Measurements from ENCODE around the gene SENP6.
"Not testable (repeated sequence)": the region's sequence is repeated elsewhere in the genome, so short reads cannot be mapped to it uniquely, and the experiment has no call there.

Gene SENP6

DNA sequence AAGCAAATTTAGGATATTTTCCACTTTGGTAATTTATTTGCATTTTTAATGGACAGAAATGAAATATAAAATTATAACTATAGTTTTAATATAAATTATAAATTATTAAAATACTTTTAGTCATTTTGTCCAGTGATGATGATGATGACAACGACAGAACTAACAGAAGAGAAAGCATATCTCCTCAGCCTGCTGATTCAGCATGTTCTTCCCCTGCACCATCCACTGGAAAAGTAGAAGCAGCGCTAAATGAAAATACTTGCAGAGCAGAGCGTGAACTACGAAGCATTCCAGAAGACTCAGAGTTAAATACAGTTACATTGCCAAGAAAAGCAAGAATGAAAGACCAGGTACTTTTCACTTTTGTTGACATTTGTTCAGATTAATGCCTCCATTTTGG, 64.9 kb downstream of the SENP6 start:
- DNase-seq, result no peak

- DNase-seq, result no peak
Observed at GRCh38 chr6:75673884-75674283, 72.2 kb downstream of the SENP6 start.

- DNase-seq, result no peak
Observed at GRCh38 chr6:75676377-75676776, 74.7 kb downstream of the SENP6 start.

DNA sequence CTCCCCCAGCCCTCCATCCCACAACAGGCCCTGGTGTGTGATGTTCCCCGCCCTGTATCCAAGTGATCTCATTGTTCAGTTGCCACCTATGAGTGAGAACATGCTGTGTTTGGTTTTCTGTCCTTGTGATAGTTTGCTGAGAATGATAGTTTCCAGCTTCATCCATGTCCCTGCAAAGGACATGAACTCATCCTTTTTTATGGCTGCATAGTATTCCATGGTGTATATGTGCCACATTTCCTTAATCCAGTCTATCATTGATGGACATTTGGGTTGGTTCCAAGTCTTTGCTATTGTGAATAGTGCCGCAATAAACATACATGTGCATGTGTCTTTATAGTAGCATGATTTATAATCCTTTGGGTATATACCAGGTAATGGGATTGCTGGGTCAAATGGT, 80.9 kb downstream of the SENP6 start:
- DNase-seq, result not testable (repeated sequence)

DNA sequence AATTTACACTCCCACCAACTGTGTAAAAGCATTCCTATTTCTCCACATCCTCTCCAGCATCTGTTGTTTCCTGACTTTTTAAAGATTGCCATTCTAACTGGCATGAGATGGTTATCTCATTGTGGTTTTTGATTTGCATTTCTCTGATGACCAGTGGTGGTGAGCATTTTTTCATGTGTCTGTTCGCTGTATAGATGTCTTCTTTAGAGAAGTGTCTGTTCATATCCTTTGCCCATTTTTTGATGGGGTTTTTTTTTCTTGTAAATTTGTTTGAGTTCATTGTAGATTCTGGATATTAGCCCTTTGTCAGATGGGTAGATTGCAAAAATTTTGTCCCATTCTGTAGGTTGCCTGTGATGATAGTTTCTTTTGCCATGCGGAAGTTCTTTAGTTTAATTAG, 81.3 kb downstream of the SENP6 start:
- DNase-seq, result not testable (repeated sequence)

GRCh38 chr6:75687535-75687934, 85.9 kb downstream of the SENP6 start:
- not testable (repeated sequence) for DNase-seq

GRCh38 chr6:75687937-75688336, 86.3 kb downstream of the SENP6 start:
- DNase-seq, result not testable (repeated sequence)

DNA sequence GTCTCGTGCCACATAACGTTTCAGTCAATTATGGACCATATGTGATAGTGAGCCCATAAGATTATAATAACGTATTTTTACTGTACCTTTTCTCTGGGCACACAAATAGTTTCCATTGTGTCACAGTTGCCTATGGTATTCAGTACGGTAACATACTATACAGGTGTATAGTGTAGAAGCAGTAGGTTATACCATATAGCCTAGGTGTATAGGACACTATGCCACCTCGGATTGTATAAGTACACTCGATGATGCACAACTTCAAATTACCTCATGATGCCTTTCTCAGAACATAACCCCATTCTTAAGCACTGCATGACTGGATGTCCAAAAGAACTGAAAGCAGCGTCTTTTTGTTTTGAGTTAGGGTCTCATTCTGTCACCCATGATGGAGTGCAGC, 87.9 kb downstream of the SENP6 start:
- DNase-seq, result no peak

DNA sequence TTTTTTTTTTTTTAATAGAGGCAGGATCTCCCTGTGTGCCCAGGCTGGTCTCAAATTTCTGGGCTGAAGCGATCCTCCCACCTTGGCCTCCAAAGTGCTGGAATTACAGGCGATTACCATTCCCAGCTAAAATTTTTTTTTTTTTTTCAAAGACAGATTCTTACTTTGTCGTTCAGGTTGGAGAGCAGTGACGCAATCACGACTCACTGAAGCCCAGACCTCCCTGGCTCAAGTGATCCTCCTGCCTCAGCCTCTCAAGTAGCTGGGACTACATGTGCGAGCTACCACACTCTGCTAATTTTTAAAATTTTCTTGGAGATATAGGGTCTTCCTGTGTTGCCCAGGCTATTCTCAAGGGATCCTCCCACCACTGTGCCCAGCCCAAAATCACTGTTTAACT, 89.3 kb downstream of the SENP6 start:
- no peak for DNase-seq

GRCh38 chr6:75693534-75693933, 91.9 kb downstream of the SENP6 start:
- DNase-seq, result peak; percentile 24

GRCh38 chr6:75694406-75694805, 92.7 kb downstream of the SENP6 start:
- no peak for DNase-seq

DNA sequence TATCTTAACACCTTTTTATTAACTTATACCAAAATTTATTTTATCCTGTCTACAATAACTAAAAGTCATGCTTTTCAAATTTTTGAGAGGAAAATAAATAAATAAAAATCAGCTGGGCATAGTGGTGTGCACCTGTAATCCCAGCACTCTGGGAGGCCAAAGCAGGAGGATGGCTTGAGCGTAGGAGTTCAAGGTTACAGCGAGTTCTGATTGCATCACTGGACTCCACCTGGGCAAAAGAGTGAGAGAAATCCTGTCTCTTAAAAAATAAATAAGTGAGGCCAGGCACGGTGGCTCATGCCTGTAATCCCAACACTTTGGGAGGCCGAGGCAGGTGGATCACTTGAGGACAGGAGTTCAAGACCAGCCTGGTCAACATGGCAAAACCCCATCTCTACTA, 106.7 kb downstream of the SENP6 start:
- not testable (repeated sequence) for DNase-seq

- DNase-seq, result no peak
Observed at GRCh38 chr6:75711173-75711572, 109.5 kb downstream of the SENP6 start.

DNA sequence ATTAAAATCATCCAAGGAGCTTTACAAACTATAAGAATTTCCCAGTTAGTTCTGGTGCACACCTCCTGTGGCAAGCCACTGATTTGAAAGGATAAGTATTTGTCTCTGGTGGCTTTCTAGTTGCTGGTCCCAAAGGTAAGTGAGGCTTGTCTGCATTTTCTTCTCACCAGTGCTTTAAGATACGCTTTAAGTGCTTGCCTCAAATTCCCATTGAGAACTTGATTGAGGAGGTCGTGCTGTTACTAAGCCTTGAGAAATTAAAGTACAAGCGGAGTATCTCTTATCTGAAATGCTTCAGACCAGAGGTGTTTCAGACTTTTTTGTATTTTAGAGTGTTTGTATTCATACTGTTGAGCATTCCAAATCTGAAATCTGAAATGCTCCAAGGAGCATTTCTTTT, 117.5 kb downstream of the SENP6 start:
- no peak for DNase-seq

DNA sequence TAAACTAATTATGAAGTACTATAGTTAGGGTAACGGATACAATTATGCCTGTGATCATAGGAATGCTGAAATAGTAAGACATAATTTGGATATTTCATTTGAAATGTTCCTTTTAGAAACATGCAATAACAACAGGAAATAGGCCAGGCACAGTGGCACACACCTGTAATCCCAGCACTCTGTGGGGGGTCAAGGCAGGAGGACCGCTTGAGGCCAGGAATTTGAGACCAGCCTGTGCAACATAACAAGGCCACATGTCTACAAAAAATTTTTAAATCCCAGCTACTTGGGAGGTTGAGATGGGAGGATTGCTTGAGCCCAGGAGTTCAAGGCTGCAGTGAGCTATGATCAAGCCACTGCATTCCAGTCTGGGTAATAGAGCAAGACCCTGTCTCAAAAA, 121.7 kb downstream of the SENP6 start:
- DNase-seq, result no peak

GRCh38 chr6:75727206-75727605, 125.5 kb downstream of the SENP6 start:
- DNase-seq, result no peak

DNA sequence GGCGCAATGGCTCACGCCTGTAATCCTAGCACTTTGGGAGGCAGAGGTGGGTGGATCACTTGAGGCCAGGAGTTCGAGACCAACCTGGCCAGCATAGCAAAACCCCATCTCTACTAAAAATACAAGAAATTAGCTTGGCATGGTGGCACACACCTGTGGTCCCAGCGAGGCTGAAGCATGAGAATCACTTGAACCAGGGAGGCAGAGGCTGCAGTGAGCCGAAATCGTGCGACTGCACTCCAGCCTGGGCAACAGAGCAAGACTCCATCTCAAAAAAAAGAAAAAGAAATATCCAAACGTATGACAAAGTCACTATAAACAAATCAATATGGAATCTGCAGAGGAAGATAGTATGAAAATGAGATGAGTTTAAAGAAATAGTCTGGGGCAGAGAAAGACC, 129.3 kb downstream of the SENP6 start:
- DNase-seq, result not testable (repeated sequence)

GRCh38 chr6:75735491-75736186, 134.0 kb downstream of the SENP6 start:
- peak; percentile 27 for DNase-seq

DNA sequence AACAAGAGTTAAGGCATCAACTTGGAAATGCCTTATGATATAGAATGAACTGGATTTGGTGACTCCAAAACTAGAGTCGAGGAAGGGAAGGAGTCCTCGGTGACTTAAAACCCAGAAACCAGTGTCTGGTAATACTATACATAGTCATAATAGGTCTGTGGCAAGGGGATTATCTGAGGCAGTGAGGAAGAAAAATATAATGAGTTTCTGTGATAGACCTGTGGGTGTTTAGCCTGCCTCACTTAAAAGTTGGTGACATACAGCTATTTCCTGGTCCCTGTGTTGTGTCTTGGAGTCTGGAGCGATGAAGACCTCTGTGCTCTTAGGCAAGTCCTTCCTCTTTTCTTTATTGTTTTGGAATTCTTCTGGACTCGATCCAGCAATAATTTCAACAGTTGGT, 142.3 kb downstream of the SENP6 start:
- DNase-seq, result no peak

- no peak for DNase-seq
Observed at GRCh38 chr6:75745404-75745803, 143.7 kb downstream of the SENP6 start.

DNA sequence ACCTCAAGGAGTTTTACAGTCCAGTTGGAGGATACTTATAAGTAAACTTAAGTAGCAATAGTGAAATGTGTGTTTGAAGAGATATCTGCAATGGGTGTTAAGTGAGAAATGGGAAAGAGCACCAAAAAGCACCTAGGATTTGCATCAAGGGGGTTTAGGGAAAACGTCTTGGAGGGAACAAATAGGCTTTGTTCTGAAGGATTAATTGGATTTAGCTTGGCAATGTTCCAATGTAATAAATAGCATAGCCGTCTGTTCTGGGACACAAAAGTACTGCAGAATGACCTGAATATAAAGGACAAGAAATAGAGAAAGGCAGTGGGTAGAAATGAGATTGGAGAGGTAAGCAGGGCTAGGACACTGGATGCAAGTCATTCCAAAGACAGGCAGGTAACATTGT, 144.5 kb downstream of the SENP6 start:
- DNase-seq, result no peak

- no peak for DNase-seq
Observed at GRCh38 chr6:75747152-75747992, 145.7 kb downstream of the SENP6 start.

- DNase-seq, result peak; percentile 39
Observed at GRCh38 chr6:75748003-75748742, 146.5 kb downstream of the SENP6 start.

All from OCI-M1 (cell line).